GM12874 (cell line): Measurements from ENCODE around the gene C8G.

Experiments used
- TF ChIP-seq, protein P1 (sequence below): IDR thresholded peaks from 2 replicates; pipeline ENCODE4 v1.5.1; 2011; ENCODE audit warnings: low read depth, mild to moderate bottlenecking, control low read depth, low read length, moderate library complexity; ENCODE audit not compliant: insufficient read depth

The C8G gene

DNA sequence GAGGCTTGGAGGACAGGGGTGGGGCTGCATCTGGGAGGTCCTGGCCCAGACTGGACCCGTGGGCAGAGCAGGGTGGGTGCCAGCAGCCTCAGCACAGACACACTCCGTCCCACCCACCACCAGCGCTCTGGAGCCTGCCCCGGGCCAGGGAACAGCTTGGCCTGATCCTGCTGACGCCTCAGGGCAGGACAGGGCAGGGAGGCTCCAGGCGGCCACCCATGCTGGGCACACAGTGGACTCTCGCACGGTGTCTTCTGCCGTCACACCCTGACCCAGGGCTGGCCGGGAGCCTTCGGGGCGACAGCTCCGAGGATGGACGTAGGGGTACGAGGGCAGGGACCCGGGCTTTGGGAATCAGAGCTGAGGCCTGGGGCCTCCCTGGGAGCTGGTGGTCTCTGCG is 24.1 kb downstream of the C8G start:
- TF ChIP-seq, protein P1, sequence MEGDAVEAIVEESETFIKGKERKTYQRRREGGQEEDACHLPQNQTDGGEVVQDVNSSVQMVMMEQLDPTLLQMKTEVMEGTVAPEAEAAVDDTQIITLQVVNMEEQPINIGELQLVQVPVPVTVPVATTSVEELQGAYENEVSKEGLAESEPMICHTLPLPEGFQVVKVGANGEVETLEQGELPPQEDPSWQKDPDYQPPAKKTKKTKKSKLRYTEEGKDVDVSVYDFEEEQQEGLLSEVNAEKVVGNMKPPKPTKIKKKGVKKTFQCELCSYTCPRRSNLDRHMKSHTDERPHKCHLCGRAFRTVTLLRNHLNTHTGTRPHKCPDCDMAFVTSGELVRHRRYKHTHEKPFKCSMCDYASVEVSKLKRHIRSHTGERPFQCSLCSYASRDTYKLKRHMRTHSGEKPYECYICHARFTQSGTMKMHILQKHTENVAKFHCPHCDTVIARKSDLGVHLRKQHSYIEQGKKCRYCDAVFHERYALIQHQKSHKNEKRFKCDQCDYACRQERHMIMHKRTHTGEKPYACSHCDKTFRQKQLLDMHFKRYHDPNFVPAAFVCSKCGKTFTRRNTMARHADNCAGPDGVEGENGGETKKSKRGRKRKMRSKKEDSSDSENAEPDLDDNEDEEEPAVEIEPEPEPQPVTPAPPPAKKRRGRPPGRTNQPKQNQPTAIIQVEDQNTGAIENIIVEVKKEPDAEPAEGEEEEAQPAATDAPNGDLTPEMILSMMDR: no peak

DNA sequence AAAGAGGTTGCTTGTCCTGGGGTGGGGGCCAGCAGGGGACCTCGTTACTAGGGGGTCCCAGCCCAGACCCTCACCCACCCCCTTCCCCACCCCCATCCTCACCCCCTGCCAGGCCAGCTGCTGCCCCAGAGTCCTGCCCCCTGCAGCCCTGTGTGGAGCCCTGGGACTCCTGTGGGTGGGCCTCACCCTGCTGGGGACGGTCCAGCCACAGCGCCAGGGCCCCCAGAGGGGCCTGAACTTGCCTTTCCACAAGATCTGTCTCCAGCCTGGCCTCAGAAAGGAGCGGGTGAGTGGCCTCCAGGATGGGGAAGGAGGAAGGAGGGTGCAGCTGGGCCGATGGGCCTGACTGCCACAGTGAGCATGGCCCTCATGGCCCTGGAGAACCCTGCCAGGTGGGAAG is 24.7 kb downstream of the C8G start:
- TF ChIP-seq, protein P1: no peak

DNA sequence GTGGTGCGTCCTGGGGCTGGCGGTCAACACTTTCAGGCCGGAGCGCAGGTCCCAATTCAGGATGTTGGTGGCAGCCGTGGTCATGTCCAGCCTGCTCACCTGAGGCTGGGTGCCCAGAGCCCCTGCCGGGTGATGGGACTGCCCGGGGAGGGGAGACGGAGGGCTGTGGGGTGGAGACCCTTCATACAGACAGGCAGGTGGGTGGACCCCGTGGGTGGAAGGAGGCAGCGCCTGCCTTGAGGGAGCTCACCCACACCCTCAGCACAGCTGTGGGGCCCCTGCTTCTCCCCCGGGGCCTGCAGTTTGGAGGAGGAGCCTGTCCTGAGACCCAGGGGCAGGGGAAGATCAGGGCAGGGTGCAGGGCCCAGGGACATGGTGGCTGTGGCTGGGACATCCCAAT is 25.3 kb downstream of the C8G start:
- TF ChIP-seq, protein P1: no peak

DNA sequence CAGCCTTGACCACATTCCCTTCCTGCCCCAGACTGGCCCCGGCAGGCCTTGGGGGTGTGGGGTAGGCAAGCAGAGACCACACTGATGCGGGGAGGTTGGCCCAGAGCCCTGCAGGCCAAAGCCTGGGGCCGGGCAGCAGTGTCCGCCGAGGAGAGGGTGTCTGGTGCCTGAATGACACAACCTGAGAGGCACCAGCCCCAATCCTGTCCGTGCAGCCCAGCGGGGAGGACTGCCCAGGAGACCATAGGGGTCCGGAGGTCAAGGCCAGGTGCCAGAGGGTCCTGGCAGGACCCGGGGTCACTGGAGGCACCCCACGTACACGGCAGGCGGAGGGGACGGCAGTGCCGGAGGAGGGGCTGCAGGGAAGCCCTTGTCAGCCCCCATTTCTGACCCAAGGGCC is 26.7 kb downstream of the C8G start:
- TF ChIP-seq, protein P1: no peak

DNA sequence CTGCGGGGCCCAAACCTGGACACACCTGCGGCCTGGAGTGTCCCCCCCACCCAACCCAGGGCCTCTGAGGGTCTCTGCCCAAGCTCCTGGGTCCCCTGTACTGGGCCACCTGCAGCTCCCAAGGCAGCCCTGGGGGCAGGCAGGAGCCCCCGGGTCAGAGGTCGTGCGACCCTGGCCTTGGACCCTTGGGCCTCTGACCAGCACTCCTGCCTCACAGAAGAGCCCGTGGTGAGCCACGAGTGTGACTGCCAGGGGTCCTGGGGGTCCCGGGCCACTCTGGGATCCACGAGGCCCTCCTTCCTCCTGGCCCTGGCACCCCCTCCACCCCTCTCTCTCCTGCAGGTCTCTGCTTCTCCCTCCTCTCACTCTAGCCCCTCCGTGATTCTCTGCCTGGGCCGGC is 27.3 kb downstream of the C8G start:
- TF ChIP-seq, protein P1: no peak

DNA sequence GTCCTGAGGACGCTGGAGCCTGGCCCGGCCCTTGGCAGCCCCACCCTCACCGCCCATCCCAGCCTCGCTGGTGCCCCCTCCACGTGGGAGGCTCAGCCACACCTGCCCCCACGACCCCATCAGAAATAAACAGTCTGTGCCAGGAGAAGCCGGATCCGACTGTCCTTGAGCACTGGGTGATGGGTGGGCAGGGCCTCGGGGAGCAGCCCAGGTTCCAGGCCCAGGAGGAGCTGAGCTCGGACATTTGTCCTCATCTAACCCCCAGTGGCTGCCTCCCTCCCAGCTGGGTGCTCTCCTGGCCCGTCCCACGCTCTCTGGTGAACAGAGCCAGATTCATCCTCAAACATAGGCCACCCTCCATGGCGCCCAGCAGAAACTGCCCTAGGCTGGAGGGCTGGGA is 27.7 kb downstream of the C8G start:
- TF ChIP-seq, protein P1: no peak

DNA sequence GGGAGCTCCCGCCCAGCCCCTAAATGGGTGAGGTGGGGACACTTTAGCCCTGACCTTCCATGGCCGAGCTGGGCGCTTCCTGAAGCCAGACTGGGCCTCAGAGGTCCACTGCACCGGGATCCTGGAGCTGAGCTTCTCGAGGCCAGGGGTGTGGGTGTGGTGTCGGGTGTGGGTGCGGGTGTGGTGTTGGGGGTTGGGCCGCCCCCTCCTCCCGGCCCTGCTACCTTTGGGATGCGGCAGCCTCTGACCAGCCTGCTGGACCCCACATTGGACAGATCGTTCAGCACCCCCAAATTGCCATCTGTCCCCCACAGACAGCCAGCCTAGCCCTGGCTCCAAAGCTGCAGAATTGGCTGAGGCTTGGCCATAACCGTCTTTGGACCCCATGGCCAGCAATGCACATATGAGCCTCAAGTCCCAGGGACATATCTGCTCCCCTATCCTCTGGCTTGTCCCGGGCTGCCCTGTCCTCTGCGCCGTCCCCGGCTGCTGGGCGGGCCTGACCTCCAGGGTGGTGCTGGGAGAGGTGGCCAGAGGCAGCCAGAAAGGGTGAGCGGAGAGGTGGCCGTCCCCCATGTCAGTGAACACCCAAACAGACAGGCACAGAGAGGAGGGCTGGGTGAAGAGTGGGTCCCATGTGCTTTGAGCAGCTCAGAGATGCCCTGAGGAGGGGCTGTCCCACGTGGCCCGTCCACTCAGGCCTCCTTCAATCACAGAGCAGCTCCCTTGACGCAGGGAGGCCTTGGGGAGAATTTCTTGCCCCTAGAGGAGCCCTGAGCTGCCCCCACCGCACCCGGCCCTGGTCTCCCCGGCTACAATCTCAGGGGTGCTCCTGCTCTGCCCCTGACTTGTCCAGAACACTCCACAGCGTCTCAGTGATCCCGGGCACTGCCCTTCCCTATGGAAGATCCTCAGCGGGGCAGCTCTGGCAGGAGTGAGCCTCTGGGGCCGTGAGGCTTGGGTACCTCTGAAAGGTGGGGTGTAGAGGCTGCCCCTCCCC is 28.9 kb downstream of the C8G start:
- TF ChIP-seq, protein P1: no peak
